Measurements from ENCODE around the gene STK17B. TPM values are rescaled to one million over a fixed set of nuclear protein-coding genes. Genes with fewer than 3 reads are reported as not detected.

The STK17B gene
- total RNA-seq, result 16.7 and 24.5 TPM in 2 replicates

GRCh38 chr2:196171248-196171871 lies at the start of gene STK17B:
STK17B (minus strand) TSS chr2:196171578; CDS start chr2:196163383, 8,195 bp downstream.

Other genes starting within 250 kb of the STK17B start
- gene DNAH7, start 102.7 kb downstream of the STK17B start, total RNA-seq, result 0.09 and 0.35 TPM in 2 replicates

Data from pericardium fibroblast (primary cell).